Measurements from ENCODE around the gene OR2F2.

DNA sequence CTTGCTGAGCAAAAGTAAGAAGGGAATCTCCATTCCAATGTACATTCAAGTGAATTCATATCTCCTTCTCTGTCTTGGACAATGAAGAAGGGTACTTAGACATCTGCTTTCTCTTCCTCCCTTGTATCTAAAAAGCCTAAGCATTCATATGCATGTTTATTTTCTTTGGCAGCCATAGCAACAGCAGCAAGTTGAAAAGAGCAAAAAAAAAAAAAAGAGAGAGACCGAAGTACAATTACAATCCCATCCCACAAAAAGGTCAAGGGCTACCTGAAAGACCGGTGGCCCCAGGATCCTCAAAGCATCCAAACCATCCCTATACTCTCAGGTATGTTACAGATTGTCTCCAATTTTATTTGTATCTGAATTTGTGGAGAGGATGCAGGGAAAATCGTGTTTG lies 23.7 kb downstream of the OR2F2 start:
- TF ChIP-seq CTCF (IDR thresholded peaks at IDR 0.05) (no peak), POLR2A (IDR thresholded peaks at IDR 0.05) (no peak)

Data from uterus (tissue), 2 donors.